ENCODE data around the gene AUTS2. TPM values are rescaled to one million over a fixed set of nuclear protein-coding genes. Genes with fewer than 3 reads are reported as not detected.

AUTS2 gene
- total RNA-seq, 1 experiment from 2014 or later, result 50.0 TPM

DNA sequence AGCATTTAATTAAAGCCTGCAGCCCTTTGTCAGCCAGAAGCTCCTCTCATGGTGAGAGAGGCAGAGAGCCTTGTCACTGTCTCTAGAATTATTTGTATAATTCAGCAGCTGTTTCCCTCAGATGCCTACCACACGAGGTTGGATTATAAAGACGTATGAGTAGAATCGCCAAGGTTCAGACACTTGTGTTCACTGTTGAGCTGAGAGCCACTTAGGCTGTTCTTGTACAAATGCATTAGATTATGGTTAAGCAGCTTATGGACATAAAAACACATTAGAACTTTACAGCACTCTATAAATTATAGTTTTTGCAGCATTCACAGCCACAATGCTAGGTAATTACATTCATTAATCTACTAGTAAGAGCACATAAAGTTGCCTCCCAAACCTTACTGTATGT is 282.6 kb downstream of the AUTS2 start:
- Mint-ChIP-seq H3K27me3 (ENCODE audit: low read depth) (no peaks in the 10 kb centered on the region; the same call in 1 of the 2 replicates), H3K4me1 (no peaks in the 10 kb centered on the region; the same call in 1 of the 2 replicates), H3K27ac (no peak overlapping the region), H3K9me3 (no peaks in the 10 kb centered on the region), H3K4me3 (no peak overlapping the region), H3K36me3 (no peaks in the 10 kb centered on the region)
- ATAC-seq (no peak), DNase-seq (ENCODE audit: low spot score) (no peak)
- ChIA-PET POLR2A (no interaction called here), CTCF (no interaction called here)
- TF ChIP-seq SP1 (CRISPR knock-in tag; conservative IDR thresholded peaks at IDR 0.05) (no peak), IRF2 (CRISPR knock-in tag; IDR thresholded peaks at IDR 0.05; ENCODE audit: borderline replicate concordance, low read depth) (no peak), ZNF138 (CRISPR knock-in tag; conservative IDR thresholded peaks at IDR 0.05) (no peak), EMX1 (CRISPR knock-in tag; IDR thresholded peaks at IDR 0.05) (no peak), PRRX2 (CRISPR knock-in tag; IDR thresholded peaks at IDR 0.05) (no peak), GABPB1 (CRISPR knock-in tag; IDR thresholded peaks at IDR 0.05) (no peak), HMGA2 (CRISPR knock-in tag; IDR thresholded peaks at IDR 0.05) (no peak), ZNF671 (CRISPR knock-in tag; IDR thresholded peaks at IDR 0.05) (no peak), FOXJ3 (CRISPR knock-in tag; IDR thresholded peaks at IDR 0.05; ENCODE audit: borderline replicate concordance) (no peak)
- TF ChIP-seq, protein P1, sequence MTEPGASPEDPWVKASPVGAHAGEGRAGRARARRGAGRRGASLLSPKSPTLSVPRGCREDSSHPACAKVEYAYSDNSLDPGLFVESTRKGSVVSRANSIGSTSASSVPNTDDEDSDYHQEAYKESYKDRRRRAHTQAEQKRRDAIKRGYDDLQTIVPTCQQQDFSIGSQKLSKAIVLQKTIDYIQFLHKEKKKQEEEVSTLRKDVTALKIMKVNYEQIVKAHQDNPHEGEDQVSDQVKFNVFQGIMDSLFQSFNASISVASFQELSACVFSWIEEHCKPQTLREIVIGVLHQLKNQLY (CRISPR knock-in tag; IDR thresholded peaks at IDR 0.05), result no peak
- TF ChIP-seq, protein P2, sequence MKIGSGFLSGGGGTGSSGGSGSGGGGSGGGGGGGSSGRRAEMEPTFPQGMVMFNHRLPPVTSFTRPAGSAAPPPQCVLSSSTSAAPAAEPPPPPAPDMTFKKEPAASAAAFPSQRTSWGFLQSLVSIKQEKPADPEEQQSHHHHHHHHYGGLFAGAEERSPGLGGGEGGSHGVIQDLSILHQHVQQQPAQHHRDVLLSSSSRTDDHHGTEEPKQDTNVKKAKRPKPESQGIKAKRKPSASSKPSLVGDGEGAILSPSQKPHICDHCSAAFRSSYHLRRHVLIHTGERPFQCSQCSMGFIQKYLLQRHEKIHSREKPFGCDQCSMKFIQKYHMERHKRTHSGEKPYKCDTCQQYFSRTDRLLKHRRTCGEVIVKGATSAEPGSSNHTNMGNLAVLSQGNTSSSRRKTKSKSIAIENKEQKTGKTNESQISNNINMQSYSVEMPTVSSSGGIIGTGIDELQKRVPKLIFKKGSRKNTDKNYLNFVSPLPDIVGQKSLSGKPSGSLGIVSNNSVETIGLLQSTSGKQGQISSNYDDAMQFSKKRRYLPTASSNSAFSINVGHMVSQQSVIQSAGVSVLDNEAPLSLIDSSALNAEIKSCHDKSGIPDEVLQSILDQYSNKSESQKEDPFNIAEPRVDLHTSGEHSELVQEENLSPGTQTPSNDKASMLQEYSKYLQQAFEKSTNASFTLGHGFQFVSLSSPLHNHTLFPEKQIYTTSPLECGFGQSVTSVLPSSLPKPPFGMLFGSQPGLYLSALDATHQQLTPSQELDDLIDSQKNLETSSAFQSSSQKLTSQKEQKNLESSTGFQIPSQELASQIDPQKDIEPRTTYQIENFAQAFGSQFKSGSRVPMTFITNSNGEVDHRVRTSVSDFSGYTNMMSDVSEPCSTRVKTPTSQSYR (CRISPR knock-in tag; IDR thresholded peaks at IDR 0.05), result no peak
- TF ChIP-seq, protein P3, sequence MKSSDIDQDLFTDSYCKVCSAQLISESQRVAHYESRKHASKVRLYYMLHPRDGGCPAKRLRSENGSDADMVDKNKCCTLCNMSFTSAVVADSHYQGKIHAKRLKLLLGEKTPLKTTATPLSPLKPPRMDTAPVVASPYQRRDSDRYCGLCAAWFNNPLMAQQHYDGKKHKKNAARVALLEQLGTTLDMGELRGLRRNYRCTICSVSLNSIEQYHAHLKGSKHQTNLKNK (CRISPR knock-in tag; IDR thresholded peaks at IDR 0.05), result no peak
- TF ChIP-seq, protein P4, sequence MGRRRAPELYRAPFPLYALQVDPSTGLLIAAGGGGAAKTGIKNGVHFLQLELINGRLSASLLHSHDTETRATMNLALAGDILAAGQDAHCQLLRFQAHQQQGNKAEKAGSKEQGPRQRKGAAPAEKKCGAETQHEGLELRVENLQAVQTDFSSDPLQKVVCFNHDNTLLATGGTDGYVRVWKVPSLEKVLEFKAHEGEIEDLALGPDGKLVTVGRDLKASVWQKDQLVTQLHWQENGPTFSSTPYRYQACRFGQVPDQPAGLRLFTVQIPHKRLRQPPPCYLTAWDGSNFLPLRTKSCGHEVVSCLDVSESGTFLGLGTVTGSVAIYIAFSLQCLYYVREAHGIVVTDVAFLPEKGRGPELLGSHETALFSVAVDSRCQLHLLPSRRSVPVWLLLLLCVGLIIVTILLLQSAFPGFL (CRISPR knock-in tag; IDR thresholded peaks at IDR 0.05; ENCODE audit: borderline replicate concordance), result no peak
- TF ChIP-seq, protein P5, sequence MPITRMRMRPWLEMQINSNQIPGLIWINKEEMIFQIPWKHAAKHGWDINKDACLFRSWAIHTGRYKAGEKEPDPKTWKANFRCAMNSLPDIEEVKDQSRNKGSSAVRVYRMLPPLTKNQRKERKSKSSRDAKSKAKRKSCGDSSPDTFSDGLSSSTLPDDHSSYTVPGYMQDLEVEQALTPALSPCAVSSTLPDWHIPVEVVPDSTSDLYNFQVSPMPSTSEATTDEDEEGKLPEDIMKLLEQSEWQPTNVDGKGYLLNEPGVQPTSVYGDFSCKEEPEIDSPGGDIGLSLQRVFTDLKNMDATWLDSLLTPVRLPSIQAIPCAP (CRISPR knock-in tag; IDR thresholded peaks at IDR 0.05), result no peak

DNA sequence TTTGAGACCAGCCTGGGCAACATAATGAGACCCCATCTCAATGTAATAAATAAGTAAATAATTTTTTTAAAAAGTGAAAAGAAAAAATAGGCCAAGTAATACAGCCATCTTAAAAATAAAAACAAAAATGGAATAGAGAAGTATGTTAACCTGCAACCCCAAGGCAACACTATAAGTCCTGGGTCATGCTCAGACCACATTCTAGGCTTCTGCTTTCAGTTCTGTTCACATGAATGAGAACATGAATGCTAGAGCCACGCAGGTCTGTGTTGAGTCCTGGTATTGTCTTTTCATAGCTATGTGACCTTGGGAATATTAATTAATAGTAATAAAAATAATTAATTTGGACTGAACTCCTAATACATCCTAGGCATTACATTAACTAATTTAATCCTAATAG is 284.0 kb downstream of the AUTS2 start:
- ChIA-PET CTCF (no interaction called here), POLR2A (no interaction called here)
- H3K36me3 Mint-ChIP-seq, result no peaks in the 10 kb centered on the region
- no peaks in the 10 kb centered on the region; the same call in 1 of the 2 replicates for H3K27me3 Mint-ChIP-seq (ENCODE audit: low read depth)
- H3K9me3 Mint-ChIP-seq, result no peaks in the 10 kb centered on the region
- ATAC-seq (no peak), DNase-seq (ENCODE audit: low spot score) (no peak)
- no peak overlapping the region for H3K4me3 Mint-ChIP-seq
- H3K4me1 Mint-ChIP-seq, result no peaks in the 10 kb centered on the region; the same call in 1 of the 2 replicates
- no peak for TF ChIP-seq JUN (CRISPR knock-in tag; IDR thresholded peaks at IDR 0.05)
- TF ChIP-seq HMGA2 (CRISPR knock-in tag; IDR thresholded peaks at IDR 0.05), result no peak
- TF ChIP-seq, protein P6, sequence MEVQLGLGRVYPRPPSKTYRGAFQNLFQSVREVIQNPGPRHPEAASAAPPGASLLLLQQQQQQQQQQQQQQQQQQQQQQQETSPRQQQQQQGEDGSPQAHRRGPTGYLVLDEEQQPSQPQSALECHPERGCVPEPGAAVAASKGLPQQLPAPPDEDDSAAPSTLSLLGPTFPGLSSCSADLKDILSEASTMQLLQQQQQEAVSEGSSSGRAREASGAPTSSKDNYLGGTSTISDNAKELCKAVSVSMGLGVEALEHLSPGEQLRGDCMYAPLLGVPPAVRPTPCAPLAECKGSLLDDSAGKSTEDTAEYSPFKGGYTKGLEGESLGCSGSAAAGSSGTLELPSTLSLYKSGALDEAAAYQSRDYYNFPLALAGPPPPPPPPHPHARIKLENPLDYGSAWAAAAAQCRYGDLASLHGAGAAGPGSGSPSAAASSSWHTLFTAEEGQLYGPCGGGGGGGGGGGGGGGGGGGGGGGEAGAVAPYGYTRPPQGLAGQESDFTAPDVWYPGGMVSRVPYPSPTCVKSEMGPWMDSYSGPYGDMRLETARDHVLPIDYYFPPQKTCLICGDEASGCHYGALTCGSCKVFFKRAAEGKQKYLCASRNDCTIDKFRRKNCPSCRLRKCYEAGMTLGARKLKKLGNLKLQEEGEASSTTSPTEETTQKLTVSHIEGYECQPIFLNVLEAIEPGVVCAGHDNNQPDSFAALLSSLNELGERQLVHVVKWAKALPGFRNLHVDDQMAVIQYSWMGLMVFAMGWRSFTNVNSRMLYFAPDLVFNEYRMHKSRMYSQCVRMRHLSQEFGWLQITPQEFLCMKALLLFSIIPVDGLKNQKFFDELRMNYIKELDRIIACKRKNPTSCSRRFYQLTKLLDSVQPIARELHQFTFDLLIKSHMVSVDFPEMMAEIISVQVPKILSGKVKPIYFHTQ (CRISPR knock-in tag; IDR thresholded peaks at IDR 0.05), result no peak
- TF ChIP-seq ELF4 (CRISPR knock-in tag; IDR thresholded peaks at IDR 0.05; ENCODE audit: low read depth), result no peak
- TF ChIP-seq, protein P1 (CRISPR knock-in tag; IDR thresholded peaks at IDR 0.05), result no peak
- TF ChIP-seq, protein P7, sequence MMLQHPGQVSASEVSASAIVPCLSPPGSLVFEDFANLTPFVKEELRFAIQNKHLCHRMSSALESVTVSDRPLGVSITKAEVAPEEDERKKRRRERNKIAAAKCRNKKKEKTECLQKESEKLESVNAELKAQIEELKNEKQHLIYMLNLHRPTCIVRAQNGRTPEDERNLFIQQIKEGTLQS (CRISPR knock-in tag; conservative IDR thresholded peaks at IDR 0.05), result no peak
- TF ChIP-seq ZNF263 (CRISPR knock-in tag; IDR thresholded peaks at IDR 0.05; ENCODE audit: low read depth), result no peak
- TF ChIP-seq ETV6 (CRISPR knock-in tag; IDR thresholded peaks at IDR 0.05), result no peak
- TF ChIP-seq FOXP1 (CRISPR knock-in tag; IDR thresholded peaks at IDR 0.05; ENCODE audit: borderline replicate concordance), result no peak
- TF ChIP-seq, protein P8, sequence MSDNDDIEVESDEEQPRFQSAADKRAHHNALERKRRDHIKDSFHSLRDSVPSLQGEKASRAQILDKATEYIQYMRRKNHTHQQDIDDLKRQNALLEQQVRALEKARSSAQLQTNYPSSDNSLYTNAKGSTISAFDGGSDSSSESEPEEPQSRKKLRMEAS (CRISPR knock-in tag; IDR thresholded peaks at IDR 0.05), result no peak
- no peak for TF ChIP-seq TEAD1 (CRISPR knock-in tag; IDR thresholded peaks at IDR 0.05)
- H3K27ac Mint-ChIP-seq, result no peak overlapping the region
